CD4-positive, alpha-beta T cell (primary cell): ENCODE results near the gene DYNLT2. TPM values are rescaled to one million over a fixed set of nuclear protein-coding genes. Genes with fewer than 3 reads are reported as not detected.
A peak's percentile ranks its signal among the peaks of the same experiment; 100 is the strongest.

Source experiments
- ATAC-seq: fragments of 200-7000 bp; cut with Tn5 transposase; one replicate; pipeline ENCODE4 v1.10.0; 2022; ENCODE audit warnings: mild to moderate bottlenecking; ENCODE audit not compliant: poor library complexity
- CTCF ChIA-PET: fragments of 350-600 bp; sonication (Branson Sonifier 250); formaldehyde crosslinking; loops from one replicate; lab custom pipeline; 2021; ENCODE audit warnings: antibody characterized with exemption, inconsistent platforms; lab: Charles Lee
- POLR2A ChIA-PET: fragments of 350-600 bp; sonication (Branson Sonifier 250); formaldehyde crosslinking; loops from one replicate; lab custom pipeline; 2021; ENCODE audit warnings: antibody characterized with exemption, inconsistent platforms; lab: Charles Lee
- DNase-seq, 14 experiments: peaks; one replicate each; pipeline ENCODE4 v3.0.0-alpha.2; 2013 to 2020; ENCODE audit warnings: mixed read lengths in 2 of 14
- H3K27ac ChIP-seq, 2 donors: one replicate each; pipeline versions ENCODE4 v1.5.1 to v1.7.0; 2013; ENCODE audit warnings: low read length in 2 of 2, low read depth in 1 of 2, mild to moderate bottlenecking in 1 of 2
- H3K27me3 ChIP-seq, 2 experiments: 1 replicate in 1 of 2; 2 replicates in 1 of 2; pipeline versions ENCODE4 v1.6.1 to v1.7.0; 2013; ENCODE audit warnings: low read length in 2 of 2, control low read depth in 1 of 2, mild to moderate bottlenecking in 1 of 2, moderate library complexity in 1 of 2; ENCODE audit not compliant: insufficient read depth in 2 of 2, control insufficient read depth in 1 of 2
- H3K36me3 ChIP-seq: one replicate; pipeline ENCODE4 v1.6.1; 2013; ENCODE audit warnings: low read length, control low read depth; ENCODE audit not compliant: insufficient read depth
- H3K4me1 ChIP-seq: one replicate; pipeline ENCODE4 v1.6.1; 2013; ENCODE audit warnings: low read length, control low read depth; ENCODE audit not compliant: insufficient read depth
- H3K4me3 ChIP-seq: one replicate; pipeline ENCODE4 v1.5.1; 2013; ENCODE audit warnings: mild to moderate bottlenecking, low read length, moderate library complexity
- H3K9me3 ChIP-seq, 2 experiments: 1 replicate in 1 of 2; 2 replicates in 1 of 2; pipeline versions ENCODE4 v1.6.1 to v1.7.0; 2013; ENCODE audit warnings: low read length in 2 of 2, mild to moderate bottlenecking in 2 of 2, control low read depth in 1 of 2, moderate library complexity in 1 of 2; ENCODE audit not compliant: control insufficient read depth in 1 of 2, insufficient read depth in 1 of 2
- H3K27ac Mint-ChIP-seq: one replicate; pipeline ENCODE4 v1.8.0; 2020; ENCODE audit warnings: mixed read lengths
- H3K27me3 Mint-ChIP-seq: one replicate; pipeline ENCODE4 v1.8.0; 2021; ENCODE audit warnings: mixed read lengths
- H3K36me3 Mint-ChIP-seq: one replicate; pipeline ENCODE4 v1.8.0; 2021; ENCODE audit warnings: low read depth, mixed read lengths
- H3K4me1 Mint-ChIP-seq: one replicate; pipeline ENCODE4 v1.8.0; 2021; ENCODE audit warnings: low read depth, mixed read lengths
- H3K4me3 Mint-ChIP-seq: one replicate; pipeline ENCODE4 v1.8.0; 2020; ENCODE audit warnings: mild to moderate bottlenecking, mixed read lengths
- H3K9me3 Mint-ChIP-seq: one replicate; pipeline ENCODE4 v1.8.0; 2020; ENCODE audit warnings: mixed read lengths
- CTCF ChIP-seq: fragments of 200-600 bp; IDR thresholded peaks from one replicate; pipeline ENCODE4 v1.8.0; 2022; ENCODE audit warnings: antibody characterized with exemption, mild to moderate bottlenecking
- intact Hi-C, 2 experiments: fragments of 100-400 bp; cut with DNase I in 1 of 2; cut with micrococcal nuclease in 1 of 2; formaldehyde crosslinking; loops; one replicate each; pipeline versions ENCODE4 v1.15.1 to v1.9.0; 2023 to 2025; cut with DNase I, micrococcal nuclease
- total RNA-seq, 174 experiments: library from RNA in 2 of 174; stranded (reverse) in 2 of 174; gene quantifications; one replicate each; pipeline ENCODE4 v1.2.3 and lab custom pipeline; 2021 to 2026

Gene DYNLT2
- total RNA-seq, 2 experiments from 2014 or later, result 4.1 to 4.3 TPM

GRCh38 chr6:169786349-169786748 lies 35.0 kb upstream of the DYNLT2 start:
- Mint-ChIP-seq H3K27me3 (peaks cover 12% of the 10 kb centered on the region), H3K27ac (no peak overlapping the region), H3K4me3 (no peak overlapping the region), H3K9me3 (no peaks in the 10 kb centered on the region), H3K36me3 (peaks cover 18% of the 10 kb centered on the region), H3K4me1 (peaks cover 17% of the 10 kb centered on the region)
- intact Hi-C loops, result no loop called here
- H3K36me3 ChIP-seq, result peaks cover under 1% of the 10 kb centered on the region
- DNase-seq, result no peak
- ChIA-PET CTCF (no interaction called here), POLR2A (no interaction called here)
- H3K4me3 ChIP-seq, result no peak overlapping the region
- no peak for ATAC-seq
- no peak for TF ChIP-seq CTCF
- H3K4me1 ChIP-seq, result peaks cover 16% of the 10 kb centered on the region
- no peak overlapping the region for H3K27ac ChIP-seq
- H3K9me3 ChIP-seq, result peaks cover 0 to 5% of the 10 kb centered on the region in 2 experiments
- H3K27me3 ChIP-seq, result no peaks in the 10 kb centered on the region

GRCh38 chr6:169785566-169785965 lies 34.2 kb upstream of the DYNLT2 start:
- Mint-ChIP-seq H3K27ac (no peak overlapping the region), H3K9me3 (no peaks in the 10 kb centered on the region), H3K36me3 (peaks cover 26% of the 10 kb centered on the region), H3K4me3 (no peak overlapping the region), H3K27me3 (peaks cover 5% of the 10 kb centered on the region), H3K4me1 (peaks cover 10% of the 10 kb centered on the region)
- POLR2A ChIA-PET, result no interaction called here
- H3K9me3 ChIP-seq, result peaks cover 0 to 5% of the 10 kb centered on the region in 2 experiments
- TF ChIP-seq CTCF, result no peak
- no peak overlapping the region for H3K27ac ChIP-seq
- DNase-seq (peak in 1 of 14 experiments; percentile 2), ATAC-seq (no peak)
- H3K36me3 ChIP-seq, result peaks cover 7% of the 10 kb centered on the region
- no peak overlapping the region for H3K4me3 ChIP-seq
- no peaks in the 10 kb centered on the region for H3K27me3 ChIP-seq
- H3K4me1 ChIP-seq, result peaks cover 13% of the 10 kb centered on the region
- intact Hi-C loops, result no loop called here
- CTCF ChIA-PET, result no interaction called here

- no peak for TF ChIP-seq CTCF
- no peak for ATAC-seq
- ChIA-PET POLR2A (no interaction called here), CTCF (no interaction called here)
- peaks cover 33% of the 10 kb centered on the region for H3K36me3 Mint-ChIP-seq
- H3K27me3 Mint-ChIP-seq, result no peaks in the 10 kb centered on the region
- no peak overlapping the region for H3K27ac ChIP-seq
- no peak for DNase-seq
- H3K4me3 ChIP-seq, result no peak overlapping the region
- H3K9me3 ChIP-seq, result peaks cover 0 to 5% of the 10 kb centered on the region in 2 experiments
- H3K27me3 ChIP-seq, result no peaks in the 10 kb centered on the region
- H3K4me1 ChIP-seq, result peaks cover 6% of the 10 kb centered on the region
- H3K4me1 Mint-ChIP-seq, result peaks cover 3% of the 10 kb centered on the region
- no peaks in the 10 kb centered on the region for H3K9me3 Mint-ChIP-seq
- intact Hi-C loops, result no loop called here
- no peak overlapping the region for H3K27ac Mint-ChIP-seq
- H3K36me3 ChIP-seq, result peaks cover 8% of the 10 kb centered on the region
- H3K4me3 Mint-ChIP-seq, result no peak overlapping the region
Measured at GRCh38 chr6:169784821-169785340, 33.5 kb upstream of the DYNLT2 start.
